ENCODE measurements around the gene ZNF526. TPM values are rescaled to one million over a fixed set of nuclear protein-coding genes. Genes with fewer than 3 reads are reported as not detected.

Gene ZNF526
- total and polyA plus RNA-seq, 9 of the 15 experiments (the other 6 are each of a cell fraction or from before 2014, with no cell fraction given) = 1.3 to 17.9 (median 6.2) TPM

DNA sequence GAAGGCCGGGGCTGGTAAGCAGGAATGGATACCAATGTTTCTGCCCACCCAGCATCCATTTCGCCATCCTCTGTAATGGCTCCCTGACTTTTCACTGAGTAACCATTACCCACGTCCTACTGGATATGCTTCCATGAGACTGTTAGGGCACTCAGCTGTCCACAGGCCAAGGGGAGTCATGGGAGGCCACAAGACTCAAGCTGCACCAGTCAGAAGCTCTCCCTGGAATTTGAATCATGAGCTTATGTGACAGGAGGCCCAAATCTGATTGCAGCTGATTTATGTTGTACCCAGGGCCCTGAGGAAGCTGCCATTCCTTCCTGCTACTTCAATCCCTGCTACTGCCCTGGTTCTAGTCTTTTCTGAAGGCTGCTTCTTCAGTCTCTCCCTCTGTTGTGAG lies 31.0 kb upstream of the ZNF526 start:
- H3K27me3 ChIP-seq (ENCODE audit: control insufficient read depth in 2 of 2, insufficient read depth in 2 of 2, low read length in 2 of 2) = peaks cover 6 to 13% of the 10 kb centered on the region in 2 experiments
- intact Hi-C loops (cut with micrococcal nuclease) (no loop called here), in situ Hi-C loops (cut with MboI) (no loop called here)
- H3K79me2 ChIP-seq (ENCODE audit: control insufficient read depth, insufficient read depth, low read length) = no peaks in the 10 kb centered on the region
- H3K9me1 ChIP-seq (ENCODE audit: control insufficient read depth, insufficient read depth, low read length) = no peaks in the 10 kb centered on the region
- ChIA-PET CTCF (ENCODE audit: low intra/inter-chr PET ratio) (no interaction called here), POLR2A (interaction anchor here (0.9 kb wide), 1 partner anchor 98 kb away, joined by 3 read pairs; no protein-coding TSS in a partner anchor)
- BruUV-seq (replicated peaks) = no TSS peak
- WGBS (ENCODE audit: insufficient coverage, low coverage, missing lambda C conversion rate) = 8% methylated on average over 3 of the region's 3 CpGs
- H3K9me3 ChIP-seq (replicated peaks; ENCODE audit: control insufficient read depth, insufficient read depth, low read depth, low read length) = peaks cover 4% of the 10 kb centered on the region; the same call in 1 of the 2 replicates
- no peak for FAIRE-seq
- no peak for DNase-seq (ENCODE audit: extremely low read depth in 1 of 4, low spot score in 3 of 4)
- H3K27ac ChIP-seq (ENCODE audit: extremely low read depth, low read depth, low read length) = no peak overlapping the region
- no peak overlapping the region for H3K9ac ChIP-seq (ENCODE audit: insufficient read depth in 1 of 2, low read depth in 2 of 2, low read length in 2 of 2)
- no peak for ATAC-seq
- H2AFZ ChIP-seq (ENCODE audit: low read depth, low read length) = no peak overlapping the region
- peaks cover 0 to 6% of the 10 kb centered on the region in 2 experiments; a peak in 1 of 5 replicates for H3K4me1 ChIP-seq (replicated peaks in 1 of 2; ENCODE audit: control insufficient read depth in 2 of 2, insufficient read depth in 2 of 2, low read length in 2 of 2)
- H3K36me3 ChIP-seq (ENCODE audit: control insufficient read depth, insufficient read depth, low read length) = no peaks in the 10 kb centered on the region
- H4K20me1 ChIP-seq (replicated peaks; ENCODE audit: control insufficient read depth, insufficient read depth, low read length) = 0 out of 2 replicates have a peak, but pooled peaks cover 1% of the 10 kb centered on the region
- no peak overlapping the region for H3K4me2 ChIP-seq (ENCODE audit: insufficient read depth, low read length)
- H3K4me3 ChIP-seq = no peak overlapping the region
- TF ChIP-seq HNRNPL (IDR thresholded peaks at IDR 0.05; ENCODE audit: low read depth, low read length) (no peak), ZNF224 (CRISPR knock-in tag; IDR thresholded peaks at IDR 0.05) (no peak), MEIS2 (IDR thresholded peaks at IDR 0.05; ENCODE audit: partially characterized antibody) (peak; percentile 94), MYBL2 (IDR thresholded peaks at IDR 0.05; ENCODE audit: low read depth) (peak; percentile 72), MYBL2 (CRISPR knock-in tag; IDR thresholded peaks at IDR 0.05; ENCODE audit: borderline replicate concordance) (no peak), ZNF589 (CRISPR knock-in tag; IDR thresholded peaks at IDR 0.05; ENCODE audit: low read depth) (0 out of 2 replicates have a peak, but pooled peaks have one; percentile 24), ATF1 (CRISPR knock-in tag; IDR thresholded peaks at IDR 0.05) (no peak), ATF1 (tag; IDR thresholded peaks at IDR 0.05) (0 out of 2 replicates have a peak, but pooled peaks have one; percentile 12), TEAD1 (CRISPR knock-in tag; IDR thresholded peaks at IDR 0.05) (0 out of 4 replicates have a peak, but pooled peaks of 1 of the 2 experiments have one; percentile 10)
- TF ChIP-seq, protein P1, sequence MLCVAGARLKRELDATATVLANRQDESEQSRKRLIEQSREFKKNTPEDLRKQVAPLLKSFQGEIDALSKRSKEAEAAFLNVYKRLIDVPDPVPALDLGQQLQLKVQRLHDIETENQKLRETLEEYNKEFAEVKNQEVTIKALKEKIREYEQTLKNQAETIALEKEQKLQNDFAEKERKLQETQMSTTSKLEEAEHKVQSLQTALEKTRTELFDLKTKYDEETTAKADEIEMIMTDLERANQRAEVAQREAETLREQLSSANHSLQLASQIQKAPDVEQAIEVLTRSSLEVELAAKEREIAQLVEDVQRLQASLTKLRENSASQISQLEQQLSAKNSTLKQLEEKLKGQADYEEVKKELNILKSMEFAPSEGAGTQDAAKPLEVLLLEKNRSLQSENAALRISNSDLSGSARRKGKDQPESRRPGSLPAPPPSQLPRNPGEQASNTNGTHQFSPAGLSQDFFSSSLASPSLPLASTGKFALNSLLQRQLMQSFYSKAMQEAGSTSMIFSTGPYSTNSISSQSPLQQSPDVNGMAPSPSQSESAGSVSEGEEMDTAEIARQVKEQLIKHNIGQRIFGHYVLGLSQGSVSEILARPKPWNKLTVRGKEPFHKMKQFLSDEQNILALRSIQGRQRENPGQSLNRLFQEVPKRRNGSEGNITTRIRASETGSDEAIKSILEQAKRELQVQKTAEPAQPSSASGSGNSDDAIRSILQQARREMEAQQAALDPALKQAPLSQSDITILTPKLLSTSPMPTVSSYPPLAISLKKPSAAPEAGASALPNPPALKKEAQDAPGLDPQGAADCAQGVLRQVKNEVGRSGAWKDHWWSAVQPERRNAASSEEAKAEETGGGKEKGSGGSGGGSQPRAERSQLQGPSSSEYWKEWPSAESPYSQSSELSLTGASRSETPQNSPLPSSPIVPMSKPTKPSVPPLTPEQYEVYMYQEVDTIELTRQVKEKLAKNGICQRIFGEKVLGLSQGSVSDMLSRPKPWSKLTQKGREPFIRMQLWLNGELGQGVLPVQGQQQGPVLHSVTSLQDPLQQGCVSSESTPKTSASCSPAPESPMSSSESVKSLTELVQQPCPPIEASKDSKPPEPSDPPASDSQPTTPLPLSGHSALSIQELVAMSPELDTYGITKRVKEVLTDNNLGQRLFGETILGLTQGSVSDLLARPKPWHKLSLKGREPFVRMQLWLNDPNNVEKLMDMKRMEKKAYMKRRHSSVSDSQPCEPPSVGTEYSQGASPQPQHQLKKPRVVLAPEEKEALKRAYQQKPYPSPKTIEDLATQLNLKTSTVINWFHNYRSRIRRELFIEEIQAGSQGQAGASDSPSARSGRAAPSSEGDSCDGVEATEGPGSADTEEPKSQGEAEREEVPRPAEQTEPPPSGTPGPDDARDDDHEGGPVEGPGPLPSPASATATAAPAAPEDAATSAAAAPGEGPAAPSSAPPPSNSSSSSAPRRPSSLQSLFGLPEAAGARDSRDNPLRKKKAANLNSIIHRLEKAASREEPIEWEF (CRISPR knock-in tag; IDR thresholded peaks at IDR 0.05) = no peak
- TF ChIP-seq, protein P2, sequence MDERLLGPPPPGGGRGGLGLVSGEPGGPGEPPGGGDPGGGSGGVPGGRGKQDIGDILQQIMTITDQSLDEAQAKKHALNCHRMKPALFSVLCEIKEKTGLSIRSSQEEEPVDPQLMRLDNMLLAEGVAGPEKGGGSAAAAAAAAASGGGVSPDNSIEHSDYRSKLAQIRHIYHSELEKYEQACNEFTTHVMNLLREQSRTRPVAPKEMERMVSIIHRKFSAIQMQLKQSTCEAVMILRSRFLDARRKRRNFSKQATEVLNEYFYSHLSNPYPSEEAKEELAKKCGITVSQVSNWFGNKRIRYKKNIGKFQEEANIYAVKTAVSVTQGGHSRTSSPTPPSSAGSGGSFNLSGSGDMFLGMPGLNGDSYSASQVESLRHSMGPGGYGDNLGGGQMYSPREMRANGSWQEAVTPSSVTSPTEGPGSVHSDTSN (CRISPR knock-in tag; IDR thresholded peaks at IDR 0.05; ENCODE audit: low read depth) = no peak
- TF ChIP-seq, protein P2 (tag; conservative IDR thresholded peaks at IDR 0.05; ENCODE audit: low read depth) = peak; percentile 94
- TF ChIP-seq, protein P3, sequence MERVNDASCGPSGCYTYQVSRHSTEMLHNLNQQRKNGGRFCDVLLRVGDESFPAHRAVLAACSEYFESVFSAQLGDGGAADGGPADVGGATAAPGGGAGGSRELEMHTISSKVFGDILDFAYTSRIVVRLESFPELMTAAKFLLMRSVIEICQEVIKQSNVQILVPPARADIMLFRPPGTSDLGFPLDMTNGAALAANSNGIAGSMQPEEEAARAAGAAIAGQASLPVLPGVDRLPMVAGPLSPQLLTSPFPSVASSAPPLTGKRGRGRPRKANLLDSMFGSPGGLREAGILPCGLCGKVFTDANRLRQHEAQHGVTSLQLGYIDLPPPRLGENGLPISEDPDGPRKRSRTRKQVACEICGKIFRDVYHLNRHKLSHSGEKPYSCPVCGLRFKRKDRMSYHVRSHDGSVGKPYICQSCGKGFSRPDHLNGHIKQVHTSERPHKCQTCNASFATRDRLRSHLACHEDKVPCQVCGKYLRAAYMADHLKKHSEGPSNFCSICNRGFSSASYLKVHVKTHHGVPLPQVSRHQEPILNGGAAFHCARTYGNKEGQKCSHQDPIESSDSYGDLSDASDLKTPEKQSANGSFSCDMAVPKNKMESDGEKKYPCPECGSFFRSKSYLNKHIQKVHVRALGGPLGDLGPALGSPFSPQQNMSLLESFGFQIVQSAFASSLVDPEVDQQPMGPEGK (CRISPR knock-in tag; IDR thresholded peaks at IDR 0.05; ENCODE audit: borderline replicate concordance) = 0 out of 2 replicates have a peak, but pooled peaks have one; percentile 21

Data from K562 (cell line).